ENCODE measurements around the gene KLHL3.
"Not testable (repeated sequence)": the region's sequence is repeated elsewhere in the genome, so short reads cannot be mapped to it uniquely, and the experiment has no call there.

Gene KLHL3

DNA sequence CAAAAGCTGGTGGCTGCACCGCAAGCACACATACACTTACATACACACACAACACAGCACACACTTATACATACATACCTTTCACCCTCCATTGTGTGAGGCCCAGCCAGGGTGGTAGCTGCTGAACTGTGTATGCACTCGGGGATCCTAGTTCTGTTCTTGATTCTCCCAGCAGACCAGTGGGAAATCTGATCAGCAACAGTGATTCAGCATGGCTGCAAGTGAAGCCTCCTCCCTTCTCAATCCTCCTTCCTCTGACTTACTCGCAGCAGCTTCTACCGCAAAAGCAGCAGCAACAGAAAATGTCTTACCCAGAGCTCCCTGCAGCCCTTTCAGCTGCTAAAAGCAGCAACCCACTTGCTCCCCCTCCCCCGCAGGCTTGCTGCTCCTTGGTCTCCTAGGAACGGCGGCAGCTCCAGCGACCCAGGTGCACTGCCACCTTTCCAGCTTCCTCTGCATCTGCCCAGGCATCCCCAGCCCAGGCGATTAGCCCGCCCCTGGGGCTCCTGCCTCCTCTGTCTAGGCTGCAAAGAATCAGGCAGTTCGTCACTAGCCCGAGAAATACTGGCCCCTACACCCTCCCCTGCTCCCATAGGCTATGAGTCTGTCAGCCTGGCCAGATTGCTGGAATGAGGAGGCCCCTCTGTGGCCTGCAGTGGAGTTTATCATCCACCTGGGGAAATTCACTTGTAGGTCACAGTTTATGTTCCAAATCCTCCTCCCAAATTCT, at the start of gene KLHL3:
KLHL3 (minus strand) TSS at position 535 of the 730 bp plus-strand sequence; CDS start at position 92, 443 bp downstream.
- DNase-seq, result peak in 46 of 56 donors; percentile 9 to 85 (median 53)

DNA sequence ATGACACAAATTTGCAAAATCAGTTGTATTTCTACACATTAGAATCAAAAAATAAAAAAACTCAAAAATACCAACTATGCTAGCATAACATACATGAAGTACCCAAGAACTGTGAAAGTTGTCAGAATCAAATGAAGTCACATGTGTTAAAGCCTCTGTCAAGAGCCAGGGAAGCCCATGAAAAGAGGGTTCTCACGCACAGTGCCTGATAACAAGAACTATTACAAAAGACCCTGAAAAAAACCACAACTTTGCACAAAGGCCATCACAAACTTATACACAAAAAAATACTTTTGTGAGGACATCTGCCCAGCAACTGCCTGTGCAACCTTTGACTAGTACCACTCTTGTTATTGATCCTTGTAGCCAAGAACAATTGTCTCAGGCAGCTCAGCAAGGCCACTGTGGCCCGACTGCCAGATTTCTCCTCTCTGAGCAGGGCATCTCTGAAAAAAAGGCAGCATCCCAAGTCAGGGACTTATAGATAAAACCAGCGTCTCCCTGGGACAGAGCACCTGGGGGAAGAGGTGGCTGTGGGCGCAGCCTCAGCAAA, 47.2 kb upstream of the KLHL3 start:
- peak in 4 of 56 donors; percentile 3 to 13 (median 5) for DNase-seq

GRCh38 chr5:137782055-137782454, 46.2 kb upstream of the KLHL3 start:
- DNase-seq, result no peak

DNA sequence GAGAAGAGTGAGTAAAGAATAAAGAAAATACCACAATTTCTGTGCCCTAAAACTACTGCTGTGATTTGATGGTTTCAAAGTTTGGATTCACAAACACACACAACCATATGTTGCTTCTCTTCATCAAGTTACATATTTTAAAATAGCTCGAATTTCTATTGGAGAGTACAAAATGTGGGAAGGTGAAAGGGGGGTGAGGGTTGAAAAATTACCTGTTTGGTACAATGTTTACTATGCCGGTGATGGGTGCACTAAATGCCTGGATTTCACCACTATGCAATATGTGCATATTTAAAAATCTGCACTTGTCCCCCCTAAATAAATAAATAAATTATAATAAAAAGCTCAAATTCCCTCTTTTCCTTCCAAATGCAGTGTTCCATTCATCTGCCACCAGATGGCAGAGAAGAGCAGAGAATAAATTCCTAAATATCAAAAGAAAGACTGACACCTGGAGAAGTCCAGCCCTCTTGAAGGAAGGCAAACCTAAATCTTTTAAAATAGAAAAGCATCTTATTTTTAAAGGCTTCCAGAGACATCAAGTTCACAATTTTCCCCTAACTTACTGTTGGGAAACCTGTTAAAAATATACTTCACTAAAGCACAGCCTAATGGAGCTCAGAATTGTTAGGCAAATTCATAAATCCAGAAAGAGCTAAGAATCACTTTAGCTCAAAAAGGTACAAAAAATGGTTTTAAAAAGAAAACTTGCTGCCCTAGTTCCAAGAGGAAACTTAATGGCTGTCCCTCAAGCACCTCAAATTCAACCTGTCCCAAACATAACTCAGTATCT, 43.1 kb upstream of the KLHL3 start:
- DNase-seq, result no peak

DNA sequence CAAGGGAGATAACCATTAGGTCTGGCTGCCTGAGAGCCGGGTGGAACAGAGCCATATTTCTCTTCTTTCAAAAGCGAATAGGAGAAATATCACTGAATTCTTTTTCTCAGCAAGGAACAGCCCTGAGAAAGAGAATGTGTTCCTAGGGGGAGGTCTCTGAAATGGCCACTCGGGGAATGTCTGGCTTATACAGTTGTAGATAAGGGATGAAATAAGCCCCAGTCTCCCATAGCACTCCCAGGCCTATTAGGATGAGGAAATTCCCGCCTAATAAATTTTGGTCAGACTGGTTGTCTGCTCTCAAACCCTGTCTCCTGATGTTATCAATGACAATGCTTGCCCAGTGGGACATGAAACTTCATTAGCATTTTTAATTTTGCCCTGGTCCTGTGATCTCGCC, 32.0 kb upstream of the KLHL3 start:
- DNase-seq, result not testable (repeated sequence)

DNA sequence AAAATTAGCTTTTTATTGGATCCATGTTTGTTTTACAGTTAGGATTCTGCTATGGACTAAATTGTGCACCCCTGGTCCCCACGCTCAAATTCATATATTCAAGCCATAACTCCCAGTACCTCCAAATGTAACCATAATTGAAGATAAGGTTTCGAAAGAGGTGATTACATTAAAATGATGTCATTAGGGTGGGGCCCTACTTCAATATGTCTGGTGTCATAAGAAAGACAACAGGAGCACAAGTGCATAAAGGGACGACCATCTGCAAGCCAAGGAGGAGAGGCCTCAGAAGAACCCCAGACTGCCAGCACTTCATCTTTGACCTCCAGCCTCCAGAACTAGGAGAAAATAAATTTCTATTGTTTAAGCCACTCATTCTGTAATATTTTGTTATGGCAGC, 25.7 kb upstream of the KLHL3 start:
- DNase-seq, result no peak

DNA sequence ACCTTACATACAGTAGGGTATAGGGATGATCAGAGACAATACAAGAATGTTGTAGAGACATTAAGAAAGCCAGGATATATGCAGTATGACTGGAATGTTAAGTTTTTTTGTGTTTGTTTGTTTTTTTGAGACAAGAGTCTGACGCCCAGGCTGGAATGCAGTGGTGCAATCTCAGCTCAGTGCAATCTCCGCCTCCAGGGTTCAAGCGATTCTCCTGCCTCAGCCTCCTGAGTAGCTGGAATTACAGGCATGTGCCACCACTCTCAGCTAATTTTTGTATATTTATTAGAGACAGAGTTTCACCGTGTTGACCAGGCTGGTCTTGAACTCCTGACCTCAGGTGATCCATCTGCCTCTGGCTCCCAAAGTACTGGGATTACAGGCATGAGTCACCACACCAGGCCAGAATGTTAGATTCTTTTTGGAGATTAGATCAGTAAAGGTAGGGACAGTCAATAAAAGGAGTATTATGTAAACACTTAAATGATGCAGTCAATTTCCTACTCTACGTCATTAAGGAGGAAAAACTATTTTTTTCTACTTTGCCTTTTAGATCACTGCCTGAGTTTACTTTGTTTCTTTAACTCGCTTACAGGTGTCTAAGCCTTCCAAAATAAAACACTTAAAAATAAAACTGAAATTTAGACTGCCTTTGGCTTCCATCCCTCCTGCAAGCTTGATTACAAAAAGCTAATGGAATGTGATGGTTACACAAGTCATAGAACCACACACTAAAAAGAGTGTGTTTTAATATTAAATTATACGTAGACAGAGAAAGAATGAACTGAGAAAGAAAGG, 25.0 kb upstream of the KLHL3 start:
- DNase-seq, result no peak

DNA sequence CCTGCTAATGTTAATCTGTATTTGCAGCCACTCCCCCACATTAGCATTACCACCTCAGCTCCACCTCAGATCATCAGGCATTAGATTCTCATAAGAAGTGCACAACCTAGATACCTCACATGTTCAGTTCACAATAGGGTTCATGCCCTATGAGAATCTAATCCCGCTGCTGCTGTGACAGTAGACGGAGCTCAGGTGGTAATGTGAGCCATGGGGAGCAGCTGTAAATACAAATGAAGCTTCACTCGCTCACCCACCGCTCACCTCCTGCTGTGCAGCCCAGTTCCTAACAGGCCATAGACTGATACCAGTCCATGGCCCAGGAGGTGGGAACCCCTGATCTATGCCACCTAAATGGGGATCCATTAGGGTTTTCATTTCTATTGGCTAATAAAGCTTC, 24.4 kb upstream of the KLHL3 start:
- no peak for DNase-seq

DNA sequence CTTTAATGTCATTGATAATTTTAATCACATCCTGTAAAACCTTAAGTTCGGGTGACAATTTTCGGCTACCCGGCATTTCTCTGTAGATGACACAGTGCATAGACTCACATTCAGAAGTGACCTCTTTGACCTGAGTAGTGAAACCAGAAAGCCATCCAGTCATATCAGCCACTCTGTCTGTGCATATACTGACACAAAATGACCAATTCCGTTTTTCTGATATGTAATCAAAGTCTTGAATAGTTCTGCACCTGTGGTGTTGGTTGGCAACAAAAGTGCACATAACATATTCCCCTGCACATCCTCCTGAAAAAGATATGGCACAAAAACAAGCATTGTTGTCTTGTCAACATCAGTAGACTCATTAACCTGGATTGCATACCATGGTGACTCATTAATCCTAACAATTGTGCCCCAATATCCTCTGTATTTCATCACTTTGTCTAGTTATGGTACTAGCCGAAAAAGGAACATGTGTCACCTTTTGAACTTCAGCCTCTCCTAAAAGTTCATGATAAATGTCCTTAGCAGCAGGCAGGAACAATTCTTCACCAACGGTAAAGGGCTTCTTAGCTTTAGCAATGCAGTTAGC, 22.9 kb upstream of the KLHL3 start:
- DNase-seq, result no peak

DNA sequence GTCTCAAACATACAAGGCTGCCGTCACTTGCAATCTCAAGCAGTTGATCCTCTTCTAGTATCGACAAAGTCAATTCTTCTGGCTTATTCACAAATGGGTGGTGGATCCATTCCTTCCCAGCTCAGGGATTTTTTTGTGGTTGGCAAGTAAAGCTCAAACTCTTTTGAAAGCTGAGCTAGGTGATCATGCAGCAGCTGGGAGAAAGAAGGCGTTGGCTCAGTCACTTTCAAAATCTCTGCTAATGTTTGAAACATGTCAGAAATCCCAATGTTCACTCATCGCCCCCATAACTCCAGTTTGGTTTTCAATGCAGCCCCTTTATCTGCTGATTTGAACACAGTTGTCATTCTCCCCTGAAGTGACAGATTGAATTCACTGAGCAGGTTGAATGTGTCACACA, 22.2 kb upstream of the KLHL3 start:
- peak in 4 of 56 donors; percentile 5 to 33 (median 19) for DNase-seq

GRCh38 chr5:137757634-137758033, 21.7 kb upstream of the KLHL3 start:
- no peak for DNase-seq

DNA sequence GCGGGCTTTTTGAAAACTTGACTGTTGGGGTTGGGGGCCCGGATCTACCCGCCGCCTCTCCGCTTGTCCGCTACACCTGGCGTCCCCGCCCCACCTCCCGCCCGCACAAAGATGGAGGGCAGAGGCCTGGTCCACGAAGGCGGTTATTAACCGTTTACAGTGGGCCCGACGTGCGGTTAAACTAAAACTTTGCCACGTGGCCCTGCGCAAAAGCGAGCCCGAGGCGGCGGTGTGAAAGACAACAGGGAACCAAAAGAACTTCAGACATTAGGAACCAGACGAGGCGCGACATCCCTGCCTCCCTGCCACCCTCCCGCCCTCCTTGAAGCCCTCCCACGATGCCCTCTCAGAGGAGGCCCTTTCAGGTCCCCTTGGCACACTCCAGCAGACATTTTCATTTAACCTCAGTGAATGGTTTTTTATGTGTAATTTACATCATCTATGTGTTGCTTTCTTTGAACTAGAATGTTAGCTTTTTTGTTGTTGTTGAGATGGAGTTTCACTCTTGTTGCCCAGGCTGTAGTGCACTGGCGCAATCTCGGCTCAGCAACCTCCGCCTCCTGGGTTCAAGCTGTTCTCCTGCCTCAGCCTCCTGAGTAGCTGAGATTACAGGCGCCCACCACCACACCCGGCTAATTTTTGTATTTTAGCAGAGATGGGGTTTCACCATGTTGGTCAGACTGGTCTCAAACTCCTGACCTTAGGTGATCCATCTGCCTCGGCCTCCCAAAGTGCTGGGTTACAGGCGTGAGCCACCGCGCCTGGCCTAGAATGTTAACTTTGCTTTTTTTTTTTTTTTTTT, 19.3 kb upstream of the KLHL3 start:
- no peak for DNase-seq

- DNase-seq, result peak; percentile 82 to 100 (median 98)
Measured at GRCh38 chr5:137754188-137754960, 18.5 kb upstream of the KLHL3 start, which contains the start of gene HNRNPA0. HNRNPA0 (minus strand) TSS chr5:137754363; CDS start chr5:137754066, 297 bp downstream.

DNA sequence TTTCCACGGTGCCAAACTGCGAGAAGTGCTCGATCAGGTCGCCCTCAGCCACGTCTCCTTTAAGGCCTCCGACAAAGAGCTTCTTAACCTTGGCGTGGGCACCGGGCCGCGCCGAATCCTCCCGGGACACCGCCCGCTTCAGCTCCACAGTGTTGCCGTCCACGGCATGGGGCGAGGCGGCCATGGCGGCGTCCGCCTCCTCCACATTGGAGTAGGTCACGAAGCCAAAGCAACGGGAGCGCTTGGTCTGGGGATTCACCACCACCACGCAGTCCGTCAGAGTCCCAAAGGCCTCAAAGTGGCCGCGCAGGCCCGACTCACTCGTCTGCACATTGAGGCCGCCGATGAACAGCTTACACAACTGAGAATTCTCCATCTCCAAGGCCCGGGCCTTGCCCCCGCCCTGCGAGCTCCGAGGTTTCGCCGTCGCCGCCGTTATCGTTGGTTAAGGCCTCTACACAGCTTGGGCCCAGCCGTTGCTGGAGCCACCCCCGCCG, 17.9 kb upstream of the KLHL3 start:
- peak in 20 of 56 donors; percentile 40 to 89 (median 65) for DNase-seq

- DNase-seq, result peak in 15 of 56 donors; percentile 12 to 54 (median 44)
Measured at GRCh38 chr5:137752905-137753690, 17.2 kb upstream of the KLHL3 start.

- peak in 9 of 56 donors; percentile 3 to 29 (median 5) for DNase-seq
Measured at GRCh38 chr5:137751869-137752491, 16.1 kb upstream of the KLHL3 start.

DNA sequence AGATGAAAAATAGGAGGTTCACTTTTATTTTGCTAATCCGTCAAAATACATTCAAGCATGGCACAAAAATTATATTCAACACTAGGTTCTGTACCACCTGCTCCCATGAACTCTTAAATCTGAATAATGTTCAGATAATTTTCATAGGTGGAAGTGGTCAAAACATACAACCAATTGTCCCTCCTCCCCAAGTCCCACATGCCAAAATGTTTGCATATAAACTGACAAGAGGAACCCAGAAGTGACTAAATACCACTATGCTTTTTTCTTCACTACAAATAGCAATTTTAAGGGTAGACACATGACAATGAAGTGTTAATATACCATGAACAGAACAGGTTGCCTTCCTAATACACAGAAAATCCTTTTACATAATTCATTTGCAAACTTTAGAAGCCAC, 14.5 kb upstream of the KLHL3 start:
- no peak for DNase-seq

GRCh38 chr5:137747848-137748247, 12.0 kb upstream of the KLHL3 start:
- no peak for DNase-seq

Data from nucleus accumbens (tissue), 56 donors.